Effector memory CD4-positive, alpha-beta T cell (primary cell): ENCODE data around the gene DGKI.

Experiments used
- DNase-seq, 3 donors: peaks; one replicate each; pipeline ENCODE4 v3.0.0-alpha.2; 2020
- H3K27ac ChIP-seq: 2 replicates; pipeline ENCODE4 v1.7.0; 2013; ENCODE audit warnings: mild to moderate bottlenecking, low read length, moderate library complexity; ENCODE audit not compliant: insufficient read depth, poor library complexity, severe bottlenecking
- H3K27me3 ChIP-seq: replicated peaks from 2 replicates; pipeline ENCODE4 v1.7.0; 2013; ENCODE audit warnings: mild to moderate bottlenecking, low read length; ENCODE audit not compliant: insufficient read depth, control insufficient read depth, poor library complexity, severe bottlenecking
- H3K36me3 ChIP-seq: 2 replicates; pipeline ENCODE4 v1.7.0; 2013; ENCODE audit warnings: mild to moderate bottlenecking, low read length, moderate library complexity; ENCODE audit not compliant: control insufficient read depth, insufficient read depth
- H3K4me1 ChIP-seq: 2 replicates; pipeline ENCODE4 v1.7.0; 2013; ENCODE audit warnings: low read length, mild to moderate bottlenecking; ENCODE audit not compliant: control insufficient read depth, insufficient read depth, poor library complexity, severe bottlenecking
- H3K4me3 ChIP-seq: 2 replicates; pipeline ENCODE4 v1.7.0; 2013; ENCODE audit warnings: low read length, low read depth, mild to moderate bottlenecking; ENCODE audit not compliant: insufficient read depth, poor library complexity, severe bottlenecking
- H3K9me3 ChIP-seq: 2 replicates; pipeline ENCODE4 v1.7.0; 2013; ENCODE audit warnings: mild to moderate bottlenecking, low read length, moderate library complexity; ENCODE audit not compliant: control insufficient read depth

Gene DGKI

DNA sequence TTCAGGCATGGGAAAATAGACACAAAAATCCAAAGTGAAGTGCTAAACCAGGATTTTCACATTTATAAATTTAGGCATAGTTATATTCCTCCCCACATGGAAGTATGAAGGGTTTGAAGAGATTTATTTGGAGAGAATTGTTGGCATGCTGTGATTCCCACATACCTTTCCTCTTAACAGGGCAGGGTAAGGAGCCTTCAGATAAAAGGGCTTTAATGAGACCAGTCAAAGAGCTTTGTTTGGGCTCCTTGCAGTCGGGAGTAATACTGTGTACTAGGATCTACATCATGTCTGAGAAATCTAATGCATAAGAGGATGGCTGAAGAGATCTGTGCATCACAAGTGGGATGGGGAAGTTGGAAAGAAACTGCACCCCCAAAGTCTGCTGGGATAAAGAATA, 362.4 kb downstream of the DGKI start:
- DNase-seq: no peak
- H3K9me3 ChIP-seq: no peaks in the 10 kb centered on the region

DNA sequence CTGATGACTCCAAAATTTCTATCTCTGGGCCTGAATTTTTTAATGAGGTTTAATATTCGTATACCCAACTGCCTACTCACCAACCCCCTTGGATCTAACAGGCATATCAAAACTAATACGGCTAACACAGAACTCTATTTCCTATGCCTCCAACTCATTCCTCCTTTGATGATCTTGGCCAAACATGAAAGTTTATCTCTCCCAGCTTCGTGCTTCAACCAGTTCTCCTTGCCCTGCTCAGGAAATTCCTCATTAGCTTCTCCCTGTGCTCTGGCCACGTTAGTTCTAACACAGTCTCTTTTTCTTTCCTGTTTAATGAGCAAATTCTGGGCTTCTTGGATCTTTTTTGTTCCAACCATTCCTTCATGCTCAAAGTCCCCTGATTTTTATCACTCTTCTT, 364.3 kb downstream of the DGKI start:
- Histone ChIP-seq H3K4me1 (no peaks in the 10 kb centered on the region), H3K4me3 (no peak overlapping the region), H3K27ac (no peak overlapping the region), H3K27me3 (no peaks in the 10 kb centered on the region), H3K36me3 (no peaks in the 10 kb centered on the region), H3K9me3 (no peaks in the 10 kb centered on the region)
- no peak for DNase-seq

More for the DNA sequence above, 362.4 kb downstream of the DGKI start:
- no peaks in the 10 kb centered on the region for H3K36me3 ChIP-seq
- H3K4me3 ChIP-seq: no peak overlapping the region
- no peak overlapping the region for H3K27ac ChIP-seq
- H3K4me1 ChIP-seq: no peaks in the 10 kb centered on the region
- no peaks in the 10 kb centered on the region for H3K27me3 ChIP-seq

GRCh38 chr7:137480824-137481365, 365.9 kb downstream of the DGKI start:
- H3K4me3 ChIP-seq: no peak overlapping the region
- H3K27me3 ChIP-seq: no peaks in the 10 kb centered on the region
- DNase-seq: no peak
- no peaks in the 10 kb centered on the region for H3K36me3 ChIP-seq
- no peaks in the 10 kb centered on the region for H3K9me3 ChIP-seq
- no peak overlapping the region for H3K27ac ChIP-seq
- H3K4me1 ChIP-seq: no peaks in the 10 kb centered on the region

- Histone ChIP-seq H3K27ac (no peak overlapping the region), H3K4me1 (no peaks in the 10 kb centered on the region), H3K4me3 (no peak overlapping the region), H3K36me3 (no peaks in the 10 kb centered on the region), H3K27me3 (no peaks in the 10 kb centered on the region), H3K9me3 (no peaks in the 10 kb centered on the region)
- no peak for DNase-seq
Measured at GRCh38 chr7:137480401-137480800, 366.4 kb downstream of the DGKI start.

DNA sequence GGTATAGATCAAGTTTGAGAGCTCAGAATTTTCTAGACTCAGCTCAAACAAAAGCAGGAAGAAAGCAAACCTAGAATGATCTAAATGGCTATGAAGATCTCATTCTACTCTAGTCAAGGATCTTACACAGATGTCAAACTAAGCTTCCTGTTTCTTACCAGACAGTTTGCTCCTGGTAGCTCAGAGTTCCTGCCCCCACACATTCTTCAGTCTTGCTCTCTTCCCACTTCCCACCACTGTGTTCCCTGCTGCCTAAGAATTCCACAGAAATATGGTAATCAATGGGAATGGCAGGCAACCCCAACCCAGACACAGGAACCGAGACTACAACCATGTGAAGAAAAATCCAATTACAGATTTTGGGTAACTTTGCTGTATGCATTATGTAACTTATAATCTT, 369.8 kb downstream of the DGKI start:
- Histone ChIP-seq H3K27me3 (no peaks in the 10 kb centered on the region), H3K4me1 (no peaks in the 10 kb centered on the region), H3K27ac (no peak overlapping the region), H3K36me3 (no peaks in the 10 kb centered on the region), H3K9me3 (no peaks in the 10 kb centered on the region), H3K4me3 (no peak overlapping the region)
- no peak for DNase-seq

DNA sequence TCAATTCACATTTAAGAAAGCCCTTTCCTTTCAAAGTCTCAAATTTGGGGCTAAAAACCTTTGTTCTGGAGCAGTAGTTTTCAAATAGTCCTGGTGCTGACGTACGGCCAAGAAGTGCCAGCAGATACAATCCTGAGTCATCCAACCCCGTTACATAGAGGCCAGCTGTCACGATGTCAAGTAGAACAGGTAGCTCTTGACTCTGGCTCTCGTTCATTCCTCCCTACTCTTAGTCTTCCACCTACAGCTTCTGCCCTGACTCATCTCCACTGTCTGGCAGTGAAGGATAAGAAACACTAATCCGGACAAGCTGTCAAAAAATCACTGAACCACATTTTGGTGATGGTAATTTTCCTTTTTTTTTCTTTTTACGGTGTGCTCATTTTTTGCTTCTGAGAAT, 370.8 kb downstream of the DGKI start:
- H3K27me3 ChIP-seq: no peaks in the 10 kb centered on the region
- no peaks in the 10 kb centered on the region for H3K9me3 ChIP-seq
- no peak overlapping the region for H3K27ac ChIP-seq
- no peak overlapping the region for H3K4me3 ChIP-seq
- DNase-seq: no peak
- H3K4me1 ChIP-seq: no peaks in the 10 kb centered on the region
- H3K36me3 ChIP-seq: no peaks in the 10 kb centered on the region

GRCh38 chr7:137474540-137475026, 372.2 kb downstream of the DGKI start:
- H3K27ac ChIP-seq: no peak overlapping the region
- H3K4me3 ChIP-seq: no peak overlapping the region
- no peak for DNase-seq
- no peaks in the 10 kb centered on the region for H3K27me3 ChIP-seq
- no peaks in the 10 kb centered on the region for H3K4me1 ChIP-seq
- no peaks in the 10 kb centered on the region for H3K36me3 ChIP-seq
- H3K9me3 ChIP-seq: no peaks in the 10 kb centered on the region

- no peaks in the 10 kb centered on the region for H3K27me3 ChIP-seq
- no peaks in the 10 kb centered on the region for H3K4me1 ChIP-seq
- no peaks in the 10 kb centered on the region for H3K9me3 ChIP-seq
- H3K27ac ChIP-seq: no peak overlapping the region
- no peak overlapping the region for H3K4me3 ChIP-seq
- DNase-seq: no peak
- H3K36me3 ChIP-seq: no peaks in the 10 kb centered on the region
Measured at GRCh38 chr7:137471128-137471527, 375.6 kb downstream of the DGKI start.

DNA sequence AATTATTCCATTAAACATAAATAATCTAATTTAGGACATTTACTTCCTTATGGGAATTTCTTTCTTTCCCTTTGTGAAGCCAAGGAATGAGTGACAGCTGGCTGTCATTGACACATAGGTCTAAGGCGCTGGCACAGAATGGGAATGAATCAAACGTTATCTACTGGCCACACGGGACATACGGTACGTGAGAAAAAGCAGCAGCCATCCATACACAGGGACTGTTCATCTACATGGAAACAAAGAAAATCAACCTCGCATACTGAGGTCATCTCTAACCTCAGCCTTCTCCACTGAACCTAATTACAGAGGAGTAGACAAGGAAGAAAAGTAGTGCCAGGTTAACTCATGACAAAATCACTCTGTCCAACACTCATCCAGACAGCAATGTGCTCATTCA, 376.9 kb downstream of the DGKI start:
- Histone ChIP-seq H3K27ac (no peak overlapping the region), H3K27me3 (no peaks in the 10 kb centered on the region), H3K9me3 (no peaks in the 10 kb centered on the region), H3K4me1 (no peaks in the 10 kb centered on the region), H3K4me3 (no peak overlapping the region), H3K36me3 (no peaks in the 10 kb centered on the region)
- DNase-seq: no peak

GRCh38 chr7:137469191-137469811, 377.5 kb downstream of the DGKI start:
- no peaks in the 10 kb centered on the region for H3K36me3 ChIP-seq
- DNase-seq: no peak
- H3K9me3 ChIP-seq: no peaks in the 10 kb centered on the region
- no peaks in the 10 kb centered on the region for H3K27me3 ChIP-seq
- no peaks in the 10 kb centered on the region for H3K4me1 ChIP-seq
- no peak overlapping the region for H3K4me3 ChIP-seq
- no peak overlapping the region for H3K27ac ChIP-seq
